ENCODE data around the gene NEK11. TPM values are rescaled to one million over a fixed set of nuclear protein-coding genes. Genes with fewer than 3 reads are reported as not detected.

The NEK11 gene
- polyA plus RNA-seq = 6.8 to 9.4 TPM (median 8.4 TPM) in 3 replicates
- 12.4 TPM for polyA plus RNA-seq (2011; ENCODE audit: low read depth)
- 5.9 and 8.3 TPM in 2 replicates for polyA plus RNA-seq (2011; cell fraction: cytosol; rRNA removed)
- polyA plus RNA-seq (2011; cell fraction: nucleus; rRNA removed) = 11.6 and 14.2 TPM in 2 replicates
- 4.2 and 5.3 TPM in 2 replicates for polyA plus RNA-seq (2012; ENCODE audit: low replicate concordance)
- 2.5 to 7.7 TPM (median 4.2 TPM) in 3 replicates for polyA minus RNA-seq
- polyA minus RNA-seq (2011; cell fraction: cytosol; rRNA and poly(A)+ RNA removed) = 6.3 TPM
- 7.6 and 18.2 TPM in 2 replicates for polyA minus RNA-seq (2011; cell fraction: nucleus; rRNA and poly(A)+ RNA removed)

DNA sequence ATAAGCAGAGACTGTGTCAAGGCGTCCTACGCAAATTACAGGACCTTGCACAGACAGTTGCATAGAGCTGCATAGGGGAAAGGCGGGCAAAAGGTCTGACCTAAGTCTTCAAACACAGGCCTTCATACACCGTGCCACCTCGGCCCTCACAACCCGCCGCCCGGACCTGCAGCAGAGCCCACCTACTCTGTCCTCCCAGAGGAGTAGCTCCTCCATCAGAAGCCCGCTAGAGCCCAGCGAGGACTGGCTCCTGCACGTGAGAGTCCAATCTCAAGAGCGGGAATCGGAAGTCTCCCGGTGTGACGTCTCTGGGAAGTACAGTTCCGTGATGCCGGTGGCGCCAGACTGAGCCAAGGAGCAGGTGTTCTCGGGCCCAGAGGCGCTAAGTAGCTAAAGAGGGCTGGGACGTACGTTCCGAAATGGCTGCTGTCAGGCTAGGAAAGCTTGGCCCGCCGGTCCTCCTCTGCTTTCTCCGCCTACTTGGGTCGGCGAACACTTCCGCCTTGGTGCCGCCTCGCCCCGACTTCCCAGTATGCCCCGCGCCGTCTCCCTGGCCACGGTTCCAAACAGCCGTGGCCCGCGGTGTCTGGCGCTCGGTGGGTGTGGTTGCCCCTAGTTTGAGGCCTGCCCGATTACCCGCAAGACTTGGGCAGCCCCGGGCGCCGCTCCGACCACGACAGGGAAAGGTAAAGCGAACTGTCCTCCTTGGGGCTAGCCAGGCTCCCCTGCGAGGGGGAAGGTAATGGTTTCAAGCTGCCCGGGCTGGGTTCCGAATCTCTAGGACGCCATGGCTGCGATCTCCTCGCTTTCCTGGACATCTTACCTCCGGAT lies at the start of gene NEK11, which contains the start of gene ASTE1:
Gene NEK11 (plus strand): TSS at position 557 of the 831 bp plus-strand sequence. CDS start 2,832 bp downstream, outside the sequence.
Gene ASTE1 (minus strand): TSS at position 505 of the 831 bp plus-strand sequence. CDS start 1,519 bp downstream, outside the sequence.
- H3K9me1 ChIP-seq (ENCODE audit: control insufficient read depth, extremely low read depth, insufficient read depth, low read length) = no peaks in the 10 kb centered on the region
- TF ChIP-seq EZH2 (IDR thresholded peaks at IDR 0.05; ENCODE audit: low read length) (no peak), CTCF (optimal IDR thresholded peaks at IDR 0.05 in 1 of 3, IDR thresholded peaks at IDR 0.05 in 1 of 3, conservative IDR thresholded peaks at IDR 0.05 in 1 of 3; ENCODE audit: extremely low read depth in 1 of 3, insufficient read depth in 2 of 3, low read length in 3 of 3) (no peak)
- peak within 1 kb of the TSS; percentile 90 for H3K9ac ChIP-seq (ENCODE audit: control insufficient read depth, extremely low read depth, insufficient read depth, low read length)
- H3K4me1 ChIP-seq (ENCODE audit: control insufficient read depth, extremely low read depth, insufficient read depth, low read length) = peaks cover 15% of the 10 kb centered on the region
- peak within 1 kb of the TSS; percentile 67 to 91 (median 83) for H3K4me3 ChIP-seq (ENCODE audit: control insufficient read depth in 2 of 3, extremely low read depth in 1 of 3, insufficient read depth in 2 of 3, low read depth in 1 of 3, low read length in 3 of 3)
- dilution Hi-C loops (cut with MboI; ENCODE audit: extremely low pct_ligation_motif_present, low sequenced_read_pairs) = no loop called here
- H3K79me2 ChIP-seq (ENCODE audit: control insufficient read depth, insufficient read depth, low read length) = no peaks in the 10 kb centered on the region
- DNase-seq (ENCODE audit: low read depth, low spot score) (peak; percentile 13), FAIRE-seq (peak; percentile 5)
- peaks cover 0 to 4% of the 10 kb centered on the region in 2 experiments for H3K36me3 ChIP-seq (ENCODE audit: control insufficient read depth in 2 of 2, extremely low read depth in 1 of 2, insufficient read depth in 2 of 2, low read length in 2 of 2)
- no peaks in the 10 kb centered on the region for H3K9me3 ChIP-seq (ENCODE audit: control insufficient read depth, low read depth, low read length)
- H2AFZ ChIP-seq (ENCODE audit: control insufficient read depth, low read length) = peak within 1 kb of the TSS; percentile 100
- peak within 1 kb of the TSS; percentile 93 for H3K4me2 ChIP-seq (ENCODE audit: control insufficient read depth, extremely low read depth, insufficient read depth, low read depth, low read length)
- no peaks in the 10 kb centered on the region for H3K27me3 ChIP-seq (ENCODE audit: control insufficient read depth, extremely low read depth, insufficient read depth, low read length)
- peak within 1 kb of the TSS; percentile 90 for H3K27ac ChIP-seq (ENCODE audit: control insufficient read depth, insufficient read depth, low read length)
- no peaks in the 10 kb centered on the region for H4K20me1 ChIP-seq (ENCODE audit: control insufficient read depth, extremely low read depth, insufficient read depth, low read length)

DNA sequence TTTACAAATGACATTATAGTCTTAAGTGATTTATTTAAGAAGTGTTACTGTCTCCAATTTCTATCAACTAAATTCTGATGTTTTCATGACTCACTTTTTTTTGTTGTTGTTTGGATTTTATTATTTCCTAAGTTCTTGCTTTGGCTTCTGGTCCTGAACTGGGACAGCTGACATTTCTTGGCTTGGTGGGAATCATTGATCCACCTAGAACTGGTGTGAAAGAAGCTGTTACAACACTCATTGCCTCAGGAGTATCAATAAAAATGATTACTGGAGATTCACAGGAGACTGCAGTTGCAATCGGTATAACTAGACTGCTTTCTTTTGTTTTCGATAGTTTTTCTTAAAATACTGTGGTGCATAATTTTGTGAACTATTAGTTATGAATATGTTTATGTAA lies 47.6 kb upstream of the NEK11 start:
- Histone ChIP-seq H3K4me2 (ENCODE audit: control insufficient read depth, extremely low read depth, insufficient read depth, low read depth, low read length) (no peak overlapping the region), H3K27me3 (ENCODE audit: control insufficient read depth, extremely low read depth, insufficient read depth, low read length) (no peaks in the 10 kb centered on the region), H3K79me2 (ENCODE audit: control insufficient read depth, insufficient read depth, low read length) (no peaks in the 10 kb centered on the region), H3K4me3 (ENCODE audit: control insufficient read depth in 2 of 3, extremely low read depth in 1 of 3, insufficient read depth in 2 of 3, low read depth in 1 of 3, low read length in 3 of 3) (no peak overlapping the region), H3K4me1 (ENCODE audit: control insufficient read depth, extremely low read depth, insufficient read depth, low read length) (peaks cover 18% of the 10 kb centered on the region), H3K27ac (ENCODE audit: control insufficient read depth, insufficient read depth, low read length) (no peak overlapping the region), H3K9me3 (ENCODE audit: control insufficient read depth, low read depth, low read length) (no peaks in the 10 kb centered on the region), H3K9ac (ENCODE audit: control insufficient read depth, extremely low read depth, insufficient read depth, low read length) (no peak overlapping the region), H3K9me1 (ENCODE audit: control insufficient read depth, extremely low read depth, insufficient read depth, low read length) (no peaks in the 10 kb centered on the region), H3K36me3 (ENCODE audit: control insufficient read depth in 2 of 2, extremely low read depth in 1 of 2, insufficient read depth in 2 of 2, low read length in 2 of 2) (peaks cover 2 to 6% of the 10 kb centered on the region in 2 experiments), H4K20me1 (ENCODE audit: control insufficient read depth, extremely low read depth, insufficient read depth, low read length) (no peaks in the 10 kb centered on the region), H2AFZ (ENCODE audit: control insufficient read depth, low read length) (no peak overlapping the region)
- no peak for DNase-seq (ENCODE audit: low read depth, low spot score)
- dilution Hi-C loops (cut with MboI; ENCODE audit: extremely low pct_ligation_motif_present, low sequenced_read_pairs) = no loop called here
- FAIRE-seq = no peak
- TF ChIP-seq EZH2 (IDR thresholded peaks at IDR 0.05; ENCODE audit: low read length) (no peak), CTCF (optimal IDR thresholded peaks at IDR 0.05 in 1 of 3, IDR thresholded peaks at IDR 0.05 in 1 of 3, conservative IDR thresholded peaks at IDR 0.05 in 1 of 3; ENCODE audit: extremely low read depth in 1 of 3, insufficient read depth in 2 of 3, low read length in 3 of 3) (no peak)

Measured in keratinocyte (primary cell).